Mononuclear cell (primary cell): ENCODE measurements around the gene LAMC2. TPM values are rescaled to one million over a fixed set of nuclear protein-coding genes. Genes with fewer than 3 reads are reported as not detected.
"Not testable (repeated sequence)": the region's sequence is repeated elsewhere in the genome, so short reads cannot be mapped to it uniquely, and the experiment has no call there.

Experiments used
- H3K27me3 ChIP-seq: 2 replicates; pipeline ENCODE4 v1.6.0; 2011; ENCODE audit warnings: low read length, control low read depth; ENCODE audit not compliant: insufficient read depth
- H3K4me1 ChIP-seq: 2 replicates; pipeline ENCODE4 v1.5.1; 2011; ENCODE audit warnings: mild to moderate bottlenecking, low read length, control low read depth; ENCODE audit not compliant: insufficient read depth
- H3K4me3 ChIP-seq: 2 replicates; pipeline ENCODE4 v1.5.1; 2011; ENCODE audit warnings: mild to moderate bottlenecking, low read length, moderate library complexity
- H3K9me3 ChIP-seq: 2 replicates; pipeline ENCODE4 v1.5.1; 2011; ENCODE audit warnings: low read depth, mild to moderate bottlenecking, control low read depth, low read length
- total RNA-seq: library from RNA; depleted of rRNA; stranded (reverse); fragments of >200 nt; gene quantifications from one replicate; pipeline ENCODE4 v1.2.3, GENCODE V29; 2012

The LAMC2 gene
- total RNA-seq, result not detected

- H3K27me3 ChIP-seq, result peaks cover 42% of the 10 kb centered on the region
- H3K9me3 ChIP-seq, result no peaks in the 10 kb centered on the region
- no peak within 1 kb of the TSS for H3K4me3 ChIP-seq
- no peaks in the 10 kb centered on the region for H3K4me1 ChIP-seq
Observed at GRCh38 chr1:183185941-183186490, at the start of gene LAMC2. Gene LAMC2, plus strand, starts transcription at chr1:183186264. Its CDS starts 89 bp downstream, at chr1:183186353.

- Histone ChIP-seq H3K4me1 (no peaks in the 10 kb centered on the region), H3K9me3 (no peaks in the 10 kb centered on the region), H3K4me3 (no peak overlapping the region), H3K27me3 (no peaks in the 10 kb centered on the region)
Observed at GRCh38 chr1:183137782-183138181, 48.3 kb upstream of the LAMC2 start.

GRCh38 chr1:183138301-183138700 is 47.8 kb upstream of the LAMC2 start:
- no peak overlapping the region for H3K4me3 ChIP-seq
- H3K27me3 ChIP-seq, result no peaks in the 10 kb centered on the region
- H3K4me1 ChIP-seq, result no peaks in the 10 kb centered on the region
- no peaks in the 10 kb centered on the region for H3K9me3 ChIP-seq

- Histone ChIP-seq H3K27me3 (no peaks in the 10 kb centered on the region), H3K4me3 (no peak overlapping the region), H3K4me1 (no peaks in the 10 kb centered on the region), H3K9me3 (no peaks in the 10 kb centered on the region)
Observed at GRCh38 chr1:183139281-183139942, 46.7 kb upstream of the LAMC2 start.

- Histone ChIP-seq H3K4me1 (no peaks in the 10 kb centered on the region), H3K27me3 (no peaks in the 10 kb centered on the region), H3K4me3 (no peak overlapping the region), H3K9me3 (no peaks in the 10 kb centered on the region)
Observed at GRCh38 chr1:183140633-183141032, 45.4 kb upstream of the LAMC2 start.

GRCh38 chr1:183142171-183142570 is 43.9 kb upstream of the LAMC2 start:
- Histone ChIP-seq H3K27me3 (no peaks in the 10 kb centered on the region), H3K4me1 (no peaks in the 10 kb centered on the region), H3K9me3 (no peaks in the 10 kb centered on the region), H3K4me3 (no peak overlapping the region)

- no peaks in the 10 kb centered on the region for H3K9me3 ChIP-seq
- H3K27me3 ChIP-seq, result no peaks in the 10 kb centered on the region
- no peak overlapping the region for H3K4me3 ChIP-seq
- no peaks in the 10 kb centered on the region for H3K4me1 ChIP-seq
Observed at GRCh38 chr1:183143576-183144315, 42.3 kb upstream of the LAMC2 start.

- Histone ChIP-seq H3K4me1 (no peaks in the 10 kb centered on the region), H3K4me3 (no peak overlapping the region), H3K9me3 (no peaks in the 10 kb centered on the region), H3K27me3 (no peaks in the 10 kb centered on the region)
Observed at GRCh38 chr1:183144752-183145151, 41.3 kb upstream of the LAMC2 start.

GRCh38 chr1:183147735-183148134 is 38.3 kb upstream of the LAMC2 start:
- H3K9me3 ChIP-seq, result no peaks in the 10 kb centered on the region
- no peak overlapping the region for H3K4me3 ChIP-seq
- H3K4me1 ChIP-seq, result no peaks in the 10 kb centered on the region
- H3K27me3 ChIP-seq, result no peaks in the 10 kb centered on the region

GRCh38 chr1:183148599-183148998 is 37.5 kb upstream of the LAMC2 start:
- Histone ChIP-seq H3K9me3 (no peaks in the 10 kb centered on the region), H3K4me1 (no peaks in the 10 kb centered on the region), H3K4me3 (no peak overlapping the region), H3K27me3 (no peaks in the 10 kb centered on the region)

GRCh38 chr1:183149273-183149672 is 36.8 kb upstream of the LAMC2 start:
- no peaks in the 10 kb centered on the region for H3K4me1 ChIP-seq
- H3K27me3 ChIP-seq, result no peaks in the 10 kb centered on the region
- H3K9me3 ChIP-seq, result no peaks in the 10 kb centered on the region
- no peak overlapping the region for H3K4me3 ChIP-seq

- H3K4me3 ChIP-seq, H3K27me3 ChIP-seq, H3K4me1 ChIP-seq, H3K9me3 ChIP-seq: not testable (repeated sequence)
Observed at GRCh38 chr1:183150032-183150431, 36.0 kb upstream of the LAMC2 start.

- no peaks in the 10 kb centered on the region for H3K4me1 ChIP-seq
Observed at GRCh38 chr1:183150445-183150844, 35.6 kb upstream of the LAMC2 start.

GRCh38 chr1:183152180-183152579 is 33.9 kb upstream of the LAMC2 start:
- no peaks in the 10 kb centered on the region for H3K27me3 ChIP-seq
- no peak overlapping the region for H3K4me3 ChIP-seq
- H3K4me1 ChIP-seq, result no peaks in the 10 kb centered on the region
- no peaks in the 10 kb centered on the region for H3K9me3 ChIP-seq

More at GRCh38 chr1:183150445-183150844, 35.6 kb upstream of the LAMC2 start:
- no peaks in the 10 kb centered on the region for H3K27me3 ChIP-seq
- H3K4me3 ChIP-seq, result no peak overlapping the region
- H3K9me3 ChIP-seq, result no peaks in the 10 kb centered on the region

- Histone ChIP-seq H3K4me1 (no peaks in the 10 kb centered on the region), H3K4me3 (no peak overlapping the region), H3K27me3 (no peaks in the 10 kb centered on the region), H3K9me3 (no peaks in the 10 kb centered on the region)
Observed at GRCh38 chr1:183155939-183156338, 30.1 kb upstream of the LAMC2 start.
